ENCODE data around the gene SLC66A1. TPM values are rescaled to one million over a fixed set of nuclear protein-coding genes. Genes with fewer than 3 reads are reported as not detected.

SLC66A1 gene
- total RNA-seq, 1 donor from 2014 or later = 11.1 TPM

- H3K36me3 ChIP-seq = peaks cover 32 to 33% of the 10 kb centered on the region in 2 donors
- TF ChIP-seq CTCF (IDR thresholded peaks at IDR 0.05) = no peak
- DNase-seq (ENCODE audit: low spot score in 2 of 2) = no peak
Observed at GRCh38 chr1:19310061-19310460, 2.1 kb upstream of the SLC66A1 start.

GRCh38 chr1:19310720-19311502, 1.2 kb upstream of the SLC66A1 start:
- Histone ChIP-seq H3K27ac (peak overlapping the region in 1 of 2 donors; percentile 50), H3K4me3 (peak overlapping the region; percentile 71 to 96), H3K27me3 (no peaks in the 10 kb centered on the region), H3K9me3 (no peaks in the 10 kb centered on the region), H3K4me1 (peaks cover 0 to 13% of the 10 kb centered on the region in 2 donors), H3K36me3 (peaks cover 23 to 24% of the 10 kb centered on the region in 2 donors)
- DNase-seq (ENCODE audit: low spot score in 2 of 2) = no peak
- intact Hi-C loops (cut with DNase I) = loop anchor here (10.0 kb wide), 1 partner anchor 386 kb away; no protein-coding TSS in a partner anchor
- TF ChIP-seq CTCF (IDR thresholded peaks at IDR 0.05) = no peak

More at GRCh38 chr1:19310061-19310460, 2.1 kb upstream of the SLC66A1 start:
- Histone ChIP-seq H3K9me3 (no peaks in the 10 kb centered on the region), H3K27me3 (no peaks in the 10 kb centered on the region), H3K27ac (no peak overlapping the region), H3K4me3 (no peak overlapping the region), H3K4me1 (peaks cover 0 to 13% of the 10 kb centered on the region in 2 donors)
- intact Hi-C loops (cut with DNase I) = loop anchor here (10.0 kb wide), 1 partner anchor 385 kb away; no protein-coding TSS in a partner anchor

DNA sequence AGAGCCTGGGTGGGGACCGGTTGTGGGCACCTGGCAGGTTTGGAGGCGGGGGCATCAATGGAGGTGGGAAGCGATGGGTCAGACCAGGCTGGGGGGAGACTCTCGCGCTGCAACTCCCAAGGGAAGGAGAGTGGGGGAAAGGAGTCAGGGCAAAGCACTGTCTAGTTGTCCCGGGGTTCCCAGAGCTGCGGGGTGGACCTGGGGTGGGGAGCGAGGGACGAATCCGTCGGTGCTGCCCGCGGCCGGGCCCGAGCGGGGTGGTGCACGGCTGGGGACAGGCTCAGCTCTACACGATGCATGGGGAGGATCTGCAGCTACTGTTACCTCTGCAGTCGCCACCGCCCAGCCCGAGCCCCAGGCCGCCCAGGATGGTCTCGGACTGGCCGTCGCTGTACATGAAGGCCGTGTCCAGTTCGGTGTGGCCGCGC, 609 bp upstream of the SLC66A1 start:
- H3K9me3 ChIP-seq = no peaks in the 10 kb centered on the region
- peak overlapping the region; percentile 71 to 96 for H3K4me3 ChIP-seq
- no peak for TF ChIP-seq CTCF (IDR thresholded peaks at IDR 0.05)
- intact Hi-C loops (cut with DNase I) = loop anchor here (10.0 kb wide), 1 partner anchor 387 kb away; no protein-coding TSS in a partner anchor
- no peaks in the 10 kb centered on the region for H3K27me3 ChIP-seq
- H3K36me3 ChIP-seq = peaks cover 17 to 18% of the 10 kb centered on the region in 2 donors
- peak overlapping the region; percentile 4 to 50 for H3K27ac ChIP-seq
- no peak for DNase-seq (ENCODE audit: low spot score in 2 of 2)
- peaks cover 0 to 13% of the 10 kb centered on the region in 2 donors for H3K4me1 ChIP-seq

- DNase-seq (ENCODE audit: low spot score in 2 of 2) = no peak
Observed at GRCh38 chr1:19312782-19313635, 883 bp downstream of the SLC66A1 start.

More at GRCh38 chr1:19312782-19313635, 883 bp downstream of the SLC66A1 start:
- H3K27me3 ChIP-seq = no peaks in the 10 kb centered on the region
- H3K36me3 ChIP-seq = peaks cover 3 to 6% of the 10 kb centered on the region in 2 donors
- H3K4me3 ChIP-seq = peak overlapping the region; percentile 71 to 96
- peaks cover 0 to 13% of the 10 kb centered on the region in 2 donors for H3K4me1 ChIP-seq
- no peak for TF ChIP-seq CTCF (IDR thresholded peaks at IDR 0.05)
- peak overlapping the region; percentile 83 to 93 for H3K27ac ChIP-seq
- H3K9me3 ChIP-seq = no peaks in the 10 kb centered on the region
- intact Hi-C loops (cut with DNase I) = loop anchor here (1.0 to 10.0 kb wide), 5 partner anchors 76 to 388 kb away; partner anchors contain the start of genes CAPZB and NBL1
